Hematopoietic multipotent progenitor cell treated with erythropoietin and hydrocortisone succinate and interleukin-3 and kit ligand, for 8 days (in vitro differentiated cells): Measurements from ENCODE around the gene OPCML.

Source experiments
- DNase-seq: peaks from one replicate; pipeline ENCODE4 v3.0.0-alpha.2; 2015

Gene OPCML

DNA sequence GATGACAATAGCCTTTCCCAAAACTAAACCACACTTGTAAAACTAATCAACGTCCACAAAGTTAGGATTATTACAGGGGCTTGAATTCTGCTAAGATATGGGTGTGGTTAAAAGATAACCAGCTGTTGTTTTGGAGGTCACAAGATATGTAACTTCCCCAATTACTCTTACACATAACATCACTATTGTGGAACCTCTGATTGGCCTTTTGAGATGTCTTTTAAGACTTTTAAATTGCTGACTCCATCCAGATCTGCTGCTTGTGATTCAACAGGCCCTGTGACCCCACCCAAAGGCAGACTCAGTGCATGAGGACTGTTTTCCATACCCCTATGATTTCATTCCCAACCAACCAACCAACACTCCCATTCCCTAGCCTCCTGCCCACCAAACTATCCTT lies 893.9 kb downstream of the OPCML start:
- peak; percentile 26 for DNase-seq

DNA sequence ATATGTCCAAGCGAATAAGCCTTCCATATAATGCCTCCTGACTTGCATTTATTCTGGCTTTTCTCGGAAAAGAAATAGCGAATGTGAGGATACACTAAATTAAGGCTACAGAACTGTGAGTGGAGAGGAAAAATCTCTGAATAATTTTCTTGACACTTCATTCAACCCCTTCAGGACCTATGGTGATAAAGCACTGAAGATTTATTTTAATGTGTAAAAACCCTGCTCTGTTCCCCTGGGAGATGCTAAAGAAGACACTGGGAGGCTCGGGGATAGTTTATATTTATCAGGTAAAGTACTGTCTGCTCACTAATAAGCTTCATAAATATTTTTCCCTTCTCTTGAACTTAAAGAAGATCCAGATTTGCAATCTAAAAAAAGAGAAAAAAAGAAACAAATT lies 895.8 kb downstream of the OPCML start:
- no peak for DNase-seq

- DNase-seq = no peak
These were observed 899.6 kb downstream of the OPCML start for GRCh38 chr11:132632641-132633124.

DNA sequence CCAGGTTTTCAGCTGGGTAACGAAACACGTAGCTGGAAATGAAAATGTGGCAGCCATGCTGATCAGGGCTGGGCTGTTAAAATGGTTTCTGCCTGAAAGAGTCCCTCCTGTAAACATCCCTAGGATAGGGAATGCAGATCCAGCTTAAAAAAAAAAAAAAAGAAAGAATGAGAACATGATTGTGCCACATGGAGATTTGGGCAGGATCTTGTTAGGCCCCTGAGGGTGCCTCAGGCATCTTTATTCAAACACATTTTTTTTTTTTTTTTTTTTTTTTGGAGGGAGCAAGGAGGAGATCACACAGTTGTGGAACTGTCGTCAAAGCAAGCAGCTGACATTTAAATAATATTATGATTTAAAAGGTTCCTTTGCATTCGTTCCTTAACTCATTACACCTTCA lies 900.3 kb downstream of the OPCML start:
- no peak for DNase-seq

GRCh38 chr11:132627981-132628380 lies 904.3 kb downstream of the OPCML start:
- no peak for DNase-seq

DNA sequence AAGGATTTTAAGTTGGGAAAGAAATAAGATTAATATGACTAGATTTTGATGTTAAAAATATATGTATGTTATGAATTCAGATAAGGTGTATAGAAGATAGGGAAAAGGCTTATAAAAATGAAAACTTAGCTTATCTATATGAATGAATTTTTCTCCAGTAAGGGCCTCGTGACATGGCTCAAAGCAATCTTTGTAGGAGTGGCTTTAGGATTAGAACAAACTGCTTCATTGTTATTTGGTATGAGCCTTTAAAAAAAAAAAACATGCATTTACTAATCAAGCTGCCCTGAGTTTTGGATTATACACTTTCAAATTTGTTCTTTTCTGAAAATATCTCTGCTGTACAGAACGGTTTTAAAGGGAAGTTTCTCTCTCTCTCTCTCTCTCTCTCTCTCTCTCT lies 905.9 kb downstream of the OPCML start:
- DNase-seq = no peak

DNA sequence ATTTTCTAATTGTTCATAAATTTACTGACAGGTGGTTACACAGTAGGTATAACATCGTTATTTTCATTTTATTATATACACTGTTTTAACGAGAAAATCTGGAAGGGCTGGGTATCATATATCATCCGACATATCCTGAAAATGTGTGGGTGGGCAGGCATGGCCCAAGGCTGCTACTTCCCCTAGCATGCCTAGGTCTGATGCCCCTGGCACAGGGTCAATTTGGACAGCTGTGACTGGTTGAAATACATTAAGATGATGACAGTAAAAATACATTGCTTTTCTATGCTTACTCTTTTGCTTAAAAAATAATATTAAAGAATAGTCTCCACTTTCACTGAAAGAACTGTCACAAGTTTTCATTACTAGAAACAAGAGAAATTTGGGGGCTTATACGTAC lies 908.8 kb downstream of the OPCML start:
- DNase-seq = no peak

- DNase-seq = no peak
These were observed 910.2 kb downstream of the OPCML start for GRCh38 chr11:132621976-132622580.

DNA sequence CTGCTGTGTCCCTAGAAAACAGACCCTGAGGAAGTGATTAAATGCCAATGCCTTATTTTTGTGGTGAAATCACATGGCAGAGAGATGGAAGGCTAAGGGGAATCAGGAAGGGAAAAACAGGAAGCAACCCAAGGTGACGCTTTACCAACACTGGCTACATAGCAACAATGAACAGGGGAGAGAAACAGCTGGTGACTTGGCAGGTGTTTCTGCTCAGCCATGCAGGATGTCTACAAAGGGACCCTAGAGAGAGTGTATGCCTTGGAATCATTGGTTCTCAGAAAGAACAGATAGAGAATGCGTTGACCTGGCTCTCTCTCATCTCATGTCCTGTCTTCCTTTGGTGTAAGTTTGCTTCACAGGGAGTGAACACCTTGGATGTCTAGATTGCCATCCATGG lies 911.9 kb downstream of the OPCML start:
- DNase-seq = no peak

GRCh38 chr11:132610791-132611190 lies 921.5 kb downstream of the OPCML start:
- no peak for DNase-seq

GRCh38 chr11:132610216-132610615 lies 922.1 kb downstream of the OPCML start:
- DNase-seq = no peak

DNA sequence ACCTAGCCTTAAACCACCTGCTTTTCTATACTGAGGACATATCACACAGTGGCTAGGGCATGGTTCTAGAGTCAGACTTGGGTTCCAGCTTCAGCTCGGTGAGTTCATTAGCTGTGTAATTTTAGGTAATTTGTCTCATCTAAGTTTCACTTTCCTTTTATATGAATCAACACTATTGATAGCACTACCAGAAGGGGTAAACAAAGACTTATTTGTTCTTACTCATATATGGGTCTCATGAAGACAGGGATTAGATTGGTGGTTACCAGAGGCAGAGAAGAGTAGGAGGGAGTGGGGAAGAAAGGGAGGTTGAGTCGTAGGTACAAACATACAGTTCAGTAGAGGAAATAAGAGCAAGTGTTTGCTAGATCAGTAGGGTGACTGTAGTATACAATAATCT lies 924.7 kb downstream of the OPCML start:
- DNase-seq = no peak

GRCh38 chr11:132605825-132606570 lies 926.3 kb downstream of the OPCML start:
- no peak for DNase-seq

DNA sequence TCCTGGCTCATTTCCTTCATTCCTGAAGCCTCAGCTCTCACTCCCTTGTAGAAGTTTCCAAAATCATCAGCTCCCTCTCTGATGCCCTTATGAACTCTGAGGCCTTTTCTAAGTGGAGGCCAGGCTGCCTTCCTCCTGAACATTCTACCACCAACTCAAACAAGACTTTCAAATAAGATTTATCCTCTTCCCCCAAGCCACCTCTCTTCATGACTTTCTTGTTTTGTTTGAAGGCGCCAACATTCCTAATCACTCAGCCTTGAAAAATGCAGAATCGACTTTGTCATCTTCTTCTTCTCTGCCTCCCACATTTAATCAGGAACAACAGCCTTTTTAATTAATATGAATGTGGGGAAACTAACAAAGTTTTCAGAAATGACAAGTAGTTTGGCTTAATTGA lies 927.9 kb downstream of the OPCML start:
- no peak for DNase-seq

DNA sequence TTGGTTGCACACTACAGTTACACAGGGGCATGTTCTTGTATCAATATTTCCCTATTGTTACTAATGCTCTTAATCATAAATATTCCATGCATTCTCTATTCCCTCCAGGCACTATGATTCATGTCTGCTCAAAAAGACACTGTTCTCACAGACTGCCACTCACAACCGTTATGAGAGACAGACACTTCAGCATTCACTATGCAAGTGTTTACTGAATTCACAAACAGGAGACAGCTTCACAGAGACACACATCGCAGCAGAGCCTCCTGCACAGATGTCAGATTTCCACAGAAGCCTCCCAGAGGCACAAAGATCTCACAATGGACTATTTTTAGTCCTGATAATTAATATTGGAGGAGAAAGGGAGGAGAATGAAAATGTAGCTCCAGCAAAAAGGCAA lies 930.4 kb downstream of the OPCML start:
- no peak for DNase-seq

GRCh38 chr11:132595711-132596134 lies 936.6 kb downstream of the OPCML start:
- DNase-seq = no peak

GRCh38 chr11:132595246-132595645 lies 937.1 kb downstream of the OPCML start:
- DNase-seq = no peak

GRCh38 chr11:132590986-132591385 lies 941.3 kb downstream of the OPCML start:
- DNase-seq = no peak

DNA sequence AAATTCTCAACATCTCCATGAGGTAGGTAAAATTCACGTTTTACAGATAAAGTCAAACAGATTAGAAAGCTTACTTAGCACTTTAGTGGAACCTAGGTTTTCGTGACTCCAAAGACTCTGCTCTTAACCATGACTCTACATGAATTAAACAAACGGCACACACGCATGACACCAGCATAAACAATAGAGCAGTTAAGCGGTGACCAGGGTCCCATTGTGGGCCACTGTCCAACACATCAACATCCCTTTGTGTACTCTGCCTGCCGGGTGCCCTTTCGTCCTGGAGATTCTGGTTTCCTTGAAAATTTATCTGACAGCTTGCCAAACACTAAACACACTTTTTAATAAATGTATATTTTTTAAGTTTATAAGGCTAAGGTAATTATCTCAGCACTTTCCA lies 941.7 kb downstream of the OPCML start:
- no peak for DNase-seq

GRCh38 chr11:132589791-132590190 lies 942.5 kb downstream of the OPCML start:
- DNase-seq = no peak

DNA sequence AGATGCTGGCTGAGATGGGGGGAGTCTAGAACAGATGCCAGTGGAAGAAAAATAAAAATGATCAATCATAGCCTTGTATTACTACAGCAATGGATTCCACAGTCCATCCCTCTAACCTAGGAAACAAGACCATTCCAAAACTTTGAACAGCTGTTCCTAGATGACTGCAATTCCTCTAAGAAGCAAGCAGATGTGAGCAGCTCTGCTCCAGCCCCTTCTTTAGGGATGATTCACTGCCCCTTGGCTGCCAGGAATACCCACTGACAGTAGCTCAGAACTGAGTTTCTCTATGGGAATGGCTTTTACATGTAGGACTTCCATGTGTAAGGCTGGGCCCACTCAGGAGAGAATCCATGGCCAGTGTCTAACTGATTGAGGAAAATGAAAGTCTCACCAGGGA lies 943.9 kb downstream of the OPCML start:
- no peak for DNase-seq

GRCh38 chr11:132587716-132588115 lies 944.6 kb downstream of the OPCML start:
- no peak for DNase-seq

- no peak for DNase-seq
These were observed 945.5 kb downstream of the OPCML start for GRCh38 chr11:132586801-132587200.

DNA sequence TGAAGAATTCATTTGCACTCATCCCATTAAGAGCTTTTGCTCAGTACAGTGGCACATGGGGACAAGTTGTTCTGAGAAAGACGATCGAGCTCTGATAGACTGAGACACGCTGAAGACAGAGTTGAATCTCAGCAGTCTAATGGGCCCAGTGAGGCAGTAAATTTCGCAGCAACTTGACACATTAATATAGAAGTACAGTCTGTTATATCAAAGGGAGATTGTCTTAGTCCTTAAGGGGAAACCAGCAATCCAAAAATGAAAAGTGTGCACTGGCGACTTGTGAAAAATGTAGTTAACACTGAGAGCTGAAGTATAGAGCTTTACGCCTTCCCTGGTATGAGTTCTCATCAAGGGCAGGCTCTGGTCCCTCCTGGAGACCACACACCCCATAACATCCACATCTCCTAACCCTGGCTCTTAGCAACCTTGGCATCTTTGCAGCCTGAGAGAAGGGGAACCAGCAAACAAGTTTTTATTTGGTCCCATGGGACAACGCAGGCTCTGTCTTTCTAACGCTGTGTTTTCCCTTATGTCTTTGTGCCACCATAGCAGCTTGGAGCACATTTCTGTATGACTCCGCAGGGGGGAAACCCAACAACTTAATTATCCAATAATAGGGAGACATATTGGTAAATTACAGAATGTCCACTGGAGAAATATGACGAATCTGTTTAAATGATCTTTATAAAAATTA lies 952.5 kb downstream of the OPCML start:
- no peak for DNase-seq
